IPS DF 19.7 (cell line): ENCODE results near the gene ABCA12.

Experiments used
- DNase-seq: peaks from one replicate; pipeline ENCODE4 v3.0.0-alpha.2; 2013; ENCODE audit warnings: low read depth, low spot score

The ABCA12 gene

DNA sequence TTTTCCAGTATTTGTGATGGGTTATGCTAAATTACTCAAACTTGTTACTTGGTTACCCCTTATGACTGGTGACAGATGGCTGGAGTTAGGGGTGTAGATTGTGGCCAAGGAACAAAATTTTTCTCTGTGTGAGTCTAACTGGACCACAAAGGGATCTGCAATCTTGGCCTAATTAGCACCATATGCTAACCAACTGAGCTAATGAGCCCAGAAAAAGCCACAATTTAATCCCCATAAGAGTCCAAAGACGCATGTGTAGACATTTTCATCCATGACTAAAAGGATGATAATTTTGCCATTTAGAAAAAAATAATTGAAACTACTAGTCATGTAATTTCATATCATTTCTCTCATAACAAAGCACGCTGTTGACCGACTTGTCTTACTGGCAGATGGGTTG, 151.2 kb downstream of the ABCA12 start:
- DNase-seq: no peak

- no peak for DNase-seq
These were observed 152.8 kb downstream of the ABCA12 start for GRCh38 chr2:214985619-214986018.

- DNase-seq: no peak
These were observed 172.0 kb downstream of the ABCA12 start for GRCh38 chr2:214966420-214966819.

DNA sequence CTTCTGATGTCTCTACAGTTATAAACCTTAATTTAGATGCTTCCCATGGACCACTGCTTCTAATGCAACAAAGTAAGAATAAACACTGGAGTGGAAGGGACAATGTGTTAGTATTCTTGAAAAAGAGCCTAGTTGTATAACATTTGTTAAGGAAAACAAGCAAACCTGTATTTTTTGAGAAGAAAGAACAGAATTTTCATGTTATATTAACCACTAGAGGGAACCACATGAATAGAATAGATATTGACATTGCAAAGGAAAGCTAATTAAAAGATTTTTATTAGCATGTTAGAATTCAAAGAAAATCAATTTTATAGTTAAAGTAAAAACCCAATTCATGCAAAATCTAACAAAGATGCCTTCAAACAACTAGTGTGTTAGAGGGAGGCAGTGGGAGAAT, 177.7 kb downstream of the ABCA12 start:
- DNase-seq: no peak

DNA sequence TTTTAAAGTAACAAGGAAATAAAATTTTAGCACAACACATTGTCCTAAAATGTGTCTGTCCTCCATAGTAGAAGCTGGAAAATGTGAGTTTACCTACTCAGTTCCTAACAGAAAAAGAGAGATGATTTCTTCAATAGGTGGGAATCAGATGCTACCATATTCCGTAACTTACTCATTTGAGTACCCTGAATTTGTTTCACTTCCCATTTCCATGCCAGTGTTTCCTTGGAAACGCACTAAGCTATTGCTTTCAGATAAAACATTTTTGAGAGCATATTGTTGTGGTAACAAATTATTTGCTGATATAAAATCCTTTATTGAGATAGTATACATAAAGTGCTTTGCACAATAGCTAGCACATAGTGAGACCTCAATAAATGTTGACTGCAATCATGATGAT, 191.5 kb downstream of the ABCA12 start:
- DNase-seq: no peak

- DNase-seq: no peak
These were observed 204.4 kb downstream of the ABCA12 start for GRCh38 chr2:214934006-214934405.

- no peak for DNase-seq
These were observed 233.8 kb downstream of the ABCA12 start for GRCh38 chr2:214904634-214905033.

DNA sequence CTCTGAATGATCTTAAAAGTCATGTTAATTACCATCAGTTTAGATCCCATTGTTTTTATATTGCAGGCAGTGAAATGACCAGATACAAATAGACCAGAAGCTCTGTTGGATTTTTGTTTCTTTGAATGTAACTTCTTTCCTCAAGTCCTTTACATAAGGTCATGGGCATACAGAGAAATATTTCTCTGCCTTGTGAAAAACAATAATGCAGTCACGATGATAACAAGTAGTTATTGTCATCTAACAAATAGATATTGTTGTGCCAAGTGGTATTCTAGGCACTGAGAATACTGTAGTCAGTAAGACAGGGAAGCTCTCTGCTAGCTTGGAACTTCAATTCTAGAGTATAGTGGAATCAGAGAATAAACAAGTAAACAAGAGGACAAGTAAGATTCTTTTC, 234.2 kb downstream of the ABCA12 start:
- no peak for DNase-seq

DNA sequence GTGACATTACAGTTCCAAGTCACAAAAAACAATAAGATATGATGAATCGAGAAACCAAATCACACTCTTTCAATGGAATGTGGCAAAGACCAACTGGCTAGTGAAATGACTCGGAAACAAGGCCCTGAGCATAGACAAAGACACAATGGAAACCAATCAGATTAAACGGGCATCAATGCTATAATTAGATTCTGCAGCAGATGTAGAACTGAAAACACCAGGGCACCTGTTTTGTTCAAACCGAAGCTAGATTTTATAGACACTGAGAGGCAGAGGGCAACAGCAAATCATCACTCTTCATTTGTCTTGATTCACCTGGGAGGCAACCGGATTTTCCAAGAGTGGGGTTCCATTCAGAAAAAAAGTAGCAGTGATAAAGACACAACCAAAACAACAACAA, 236.1 kb downstream of the ABCA12 start:
- DNase-seq: no peak

DNA sequence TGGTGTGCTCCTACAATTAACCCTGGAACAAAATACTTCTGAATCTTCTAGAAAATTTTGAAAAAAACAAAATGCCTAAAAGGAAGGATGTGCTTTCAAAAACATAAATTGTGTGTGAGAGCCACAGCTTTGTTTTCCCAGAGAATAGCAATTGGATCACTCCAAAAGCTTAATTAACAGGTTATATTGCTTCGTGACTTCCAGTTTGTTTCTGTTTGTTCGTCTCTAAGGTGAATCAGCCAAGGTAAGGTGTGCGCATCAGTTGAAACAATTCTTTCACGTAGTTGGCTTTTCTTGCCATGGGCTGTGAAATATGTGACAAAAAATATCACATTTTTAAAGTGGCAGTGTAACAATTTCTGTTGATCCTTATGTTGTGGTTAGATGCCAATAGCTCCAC, 238.7 kb downstream of the ABCA12 start:
- DNase-seq: no peak

GRCh38 chr2:214896274-214896673, 242.2 kb downstream of the ABCA12 start:
- DNase-seq: no peak

DNA sequence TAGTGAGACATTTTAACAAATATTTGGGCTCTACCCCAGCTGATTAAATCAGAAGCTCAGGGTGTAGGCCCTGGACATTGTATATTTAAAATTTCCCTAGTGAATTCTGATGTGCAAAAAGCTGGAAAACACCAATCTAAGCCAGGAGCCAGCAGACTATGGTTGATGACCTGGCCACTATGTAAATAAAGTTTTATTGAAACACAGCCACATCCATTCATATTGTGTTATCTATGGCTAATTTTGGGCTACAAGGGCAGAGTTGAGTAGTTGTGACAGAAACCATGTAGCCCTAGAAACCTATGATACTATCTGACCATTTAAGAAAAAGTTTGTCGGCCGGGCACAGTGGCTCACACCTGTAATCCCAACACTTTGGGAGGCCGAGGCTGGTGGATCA, 243.0 kb downstream of the ABCA12 start:
- no peak for DNase-seq

- DNase-seq: no peak
These were observed 249.1 kb downstream of the ABCA12 start for GRCh38 chr2:214889301-214889700.

DNA sequence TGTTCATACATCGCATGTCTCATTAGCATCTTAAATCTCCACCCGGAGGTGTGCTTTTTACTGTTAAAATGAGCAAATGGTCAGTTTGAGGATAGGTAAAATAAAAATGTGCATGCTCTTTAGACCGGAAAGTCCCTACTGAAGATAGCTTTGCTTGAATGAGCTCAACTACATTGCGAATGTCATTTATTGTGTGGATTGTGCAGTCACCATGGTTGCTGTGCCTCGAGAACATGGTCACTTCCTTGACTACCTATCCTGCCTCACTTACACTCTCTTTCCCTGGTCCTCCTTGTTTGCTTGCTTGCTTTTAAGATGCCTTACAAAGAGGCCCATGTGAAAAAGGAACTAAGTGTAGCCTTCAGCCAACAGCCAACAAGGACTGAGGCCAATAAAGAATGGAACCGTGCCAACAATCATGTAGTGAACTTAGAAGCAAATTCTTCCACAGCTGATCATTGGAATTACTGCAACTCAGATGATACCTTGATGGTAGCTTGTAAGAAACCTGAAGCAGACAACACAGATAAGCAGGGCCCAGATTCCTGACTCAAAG, 256.7 kb downstream of the ABCA12 start:
- no peak for DNase-seq
